A549 treated with AZD9567 at 1 μM for 4 hours (cell line): ENCODE data around the gene B9D1. TPM values are rescaled to one million over a fixed set of nuclear protein-coding genes. Genes with fewer than 3 reads are reported as not detected.

Source experiments
- total RNA-seq: library from RNA; stranded (reverse); fragments of 200-300 nt; extraction: Qiagen RNA extraction; gene quantifications from 5 replicates; pipeline ENCODE4 v1.2.3, GENCODE V29; 2022; ENCODE audit not compliant: insufficient read depth

Gene B9D1
- total RNA-seq, result 43.8 to 48.0 TPM (median 47.4 TPM) in 5 replicates

GRCh38 chr17:19362277-19363113 lies at the start of gene B9D1:
Gene B9D1 (minus strand): TSS chr17:19362723. CDS start chr17:19362569, 154 bp downstream.

GRCh38 chr17:19410875-19411620 lies 48.5 kb upstream of the B9D1 start, which contains the start of gene RNF112:
Gene RNF112 (plus strand): TSS chr17:19411232. CDS start chr17:19411409, 177 bp downstream.

GRCh38 chr17:19386974-19387920 lies 24.7 kb upstream of the B9D1 start, which contains the start of gene MFAP4:
Gene MFAP4 (minus strand): TSS chr17:19387190. CDS start chr17:19387155, 35 bp downstream.

GRCh38 chr17:19378416-19379360 lies 16.2 kb upstream of the B9D1 start, which contains the start of gene MAPK7:
Gene MAPK7 (plus strand): TSS chr17:19378498. CDS start chr17:19378901, 403 bp downstream.

Other genes with a start within 250 kb of the B9D1 start
- gene GRAPL, start 235.1 kb downstream of the B9D1 start, total RNA-seq, result 0.14 TPM in 1 of 5 replicates, not detected in the others
- gene EPN2, start 125.4 kb downstream of the B9D1 start, total RNA-seq, result 44.8 to 59.3 TPM (median 55.8 TPM) in 5 replicates
- 22.8 to 26.8 TPM (median 24.4 TPM) in 5 replicates for gene MAPK7, start 15.8 kb upstream of the B9D1 start, total RNA-seq
- gene MFAP4, start 24.5 kb upstream of the B9D1 start, total RNA-seq, result 0.06 TPM in 1 of 5 replicates, not detected in the others
- gene RNF112, start 48.5 kb upstream of the B9D1 start, total RNA-seq, result 0.42 to 0.94 TPM (median 0.67 TPM) in 4 of 5 replicates, not detected in the other
- 21.6 to 28.1 TPM (median 22.8 TPM) in 5 replicates for gene SLC47A1, start 171.1 kb upstream of the B9D1 start, total RNA-seq